Activated CD4-positive, alpha-beta T cell treated with anti-CD3 and anti-CD28 coated beads, Interleukin-2, amount 50 U/mL, for 1 hour (primary cell): Measurements from ENCODE around the gene RNU2-63P.
A peak's percentile ranks its signal among the peaks of the same experiment; 100 is the strongest.
"Not testable (repeated sequence)": the region's sequence is repeated elsewhere in the genome, so short reads cannot be mapped to it uniquely, and the experiment has no call there.

Experiments used
- DNase-seq: peaks from one replicate; pipeline ENCODE4 v3.0.0-alpha.2; 2020

Gene RNU2-63P

DNA sequence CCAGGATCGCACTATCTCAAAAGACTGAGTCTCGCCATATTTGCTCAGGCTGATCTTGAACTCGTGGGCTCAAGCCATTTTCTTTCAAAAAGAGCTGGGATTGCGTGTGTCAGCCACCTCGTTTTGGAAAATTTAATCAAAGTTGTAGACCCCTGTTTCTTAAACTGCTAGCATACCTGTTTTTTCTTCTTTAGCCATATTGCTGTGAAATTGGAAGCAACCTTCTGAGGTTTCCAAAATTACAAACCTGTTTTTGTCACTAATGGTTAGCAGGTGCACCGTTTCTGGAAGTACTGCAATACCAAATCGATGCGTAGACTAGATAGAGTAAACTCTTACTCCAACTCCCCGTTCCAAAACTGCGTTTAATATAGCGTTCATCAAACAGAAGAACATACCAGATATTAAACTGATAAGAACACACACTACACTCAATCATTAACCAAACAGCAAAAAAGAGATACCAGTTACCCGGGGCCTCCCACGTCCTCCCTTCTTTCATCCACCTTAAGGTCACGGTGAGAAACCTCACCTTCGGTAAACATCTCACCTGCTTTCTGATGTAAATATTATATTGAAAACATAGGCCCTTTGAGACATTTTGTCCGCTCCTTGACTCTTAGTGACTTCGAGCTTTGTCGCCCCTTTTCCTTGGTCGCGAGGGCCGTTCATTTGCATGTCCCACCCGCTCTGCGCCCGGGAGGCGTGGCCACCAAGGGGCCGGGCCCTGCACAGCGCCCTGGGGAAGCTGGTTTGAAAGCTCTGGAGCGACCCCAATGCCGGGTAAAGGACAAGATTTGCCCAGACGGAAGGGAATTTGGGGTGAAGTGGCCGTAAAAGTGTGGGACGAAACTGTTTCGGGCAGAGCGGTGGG is at the start of gene RNU2-63P:
RNU2-63P (minus strand) TSS at position 462 of the 874 bp plus-strand sequence.
- DNase-seq, result peak; percentile 71

GRCh38 chr2:88061295-88061694 is 44.9 kb upstream of the RNU2-63P start:
- no peak for DNase-seq

DNA sequence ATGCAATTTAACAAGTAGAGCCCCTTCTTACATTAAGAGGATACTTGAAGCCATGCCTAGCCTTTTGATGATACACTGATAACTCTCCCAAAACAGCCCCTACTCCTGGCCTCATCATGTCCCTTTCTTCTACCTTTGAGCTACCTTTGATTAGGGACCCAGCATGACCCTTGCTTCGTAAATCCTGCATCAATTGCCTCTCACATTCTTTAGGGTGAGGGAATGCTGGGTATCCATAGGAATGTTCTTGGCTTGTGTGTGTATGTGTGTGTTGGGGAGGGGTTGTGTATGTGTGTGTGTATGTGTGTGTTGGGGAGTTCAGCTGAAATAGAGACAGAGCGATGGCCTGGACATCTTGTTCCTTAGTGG is 44.5 kb upstream of the RNU2-63P start:
- DNase-seq, result no peak

- no peak for DNase-seq
These were observed 43.9 kb upstream of the RNU2-63P start for GRCh38 chr2:88059979-88060906.

DNA sequence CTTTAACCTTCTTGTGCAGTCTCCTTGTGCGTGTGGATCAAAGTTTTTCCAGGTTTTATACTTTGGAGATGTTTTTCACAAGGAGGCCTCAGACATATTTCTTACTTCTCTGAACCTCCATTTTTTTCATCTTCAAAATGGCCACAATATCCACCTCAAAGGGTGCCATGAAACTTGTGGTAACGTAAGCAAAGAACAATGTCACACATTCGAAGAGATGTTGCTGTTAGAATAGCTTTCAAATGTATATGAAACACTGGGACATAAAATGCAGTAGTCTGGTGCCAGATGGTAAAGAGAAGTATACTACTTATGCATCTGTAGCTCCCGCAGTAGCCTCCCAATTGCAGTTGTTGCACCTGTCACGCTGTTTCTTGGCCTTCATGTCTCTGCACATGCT is 41.8 kb upstream of the RNU2-63P start:
- DNase-seq, result no peak

DNA sequence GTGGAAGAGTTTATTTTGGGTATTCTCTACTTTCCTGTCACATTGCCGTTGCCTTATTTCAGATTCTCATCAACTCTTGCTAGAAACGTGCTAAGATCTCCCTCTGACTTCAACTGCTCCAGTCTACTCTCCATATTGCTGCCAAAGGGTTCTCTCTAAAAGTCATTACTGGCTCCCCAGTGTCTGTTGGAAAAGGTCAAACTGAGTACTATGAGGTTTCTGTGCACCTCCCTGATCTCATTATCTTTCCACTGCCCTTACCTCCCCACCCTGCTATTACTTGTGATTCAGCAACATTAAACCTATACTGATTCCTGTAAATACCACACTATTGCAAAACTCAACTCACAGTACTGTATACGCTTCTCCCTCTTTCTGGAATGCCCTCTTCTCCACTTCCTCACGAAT is 41.1 kb upstream of the RNU2-63P start:
- no peak for DNase-seq

- peak; percentile 91 for DNase-seq
These were observed 39.2 kb upstream of the RNU2-63P start, which contains the start of gene KRCC1 for GRCh38 chr2:88055371-88056128. TSS of gene KRCC1 (minus strand) at chr2:88055783. CDS start at chr2:88028563, 27,220 bp downstream.

DNA sequence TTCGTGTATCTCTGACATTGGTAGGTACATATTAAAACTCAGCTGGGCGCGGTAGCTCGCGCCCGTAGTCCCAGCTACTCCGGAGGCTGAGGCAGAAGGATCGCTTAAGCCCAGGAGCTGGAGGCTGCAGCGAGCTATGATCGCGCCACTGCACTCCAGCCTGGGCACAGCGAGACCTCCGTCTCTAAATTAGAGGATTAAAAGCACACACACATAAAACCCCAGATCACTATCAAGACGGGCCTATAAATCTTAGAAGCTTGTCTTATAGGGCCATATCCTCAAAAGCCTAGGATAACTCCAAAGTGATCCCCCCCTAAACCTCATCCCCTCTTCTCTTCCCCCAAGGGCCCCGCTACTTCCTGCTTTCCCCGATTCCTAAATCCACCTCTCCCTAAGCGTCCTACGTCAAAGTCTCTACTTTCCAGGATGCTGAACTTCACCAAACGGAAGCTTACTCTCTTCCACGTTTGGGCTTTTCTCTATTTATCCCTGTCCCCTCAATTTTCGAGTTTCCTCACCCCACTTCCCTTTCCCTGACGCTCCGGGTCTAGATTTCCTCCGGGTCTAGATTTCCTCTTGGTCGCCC is 38.5 kb upstream of the RNU2-63P start:
- no peak for DNase-seq

- no peak for DNase-seq
These were observed 37.8 kb upstream of the RNU2-63P start for GRCh38 chr2:88053934-88054781.

- no peak for DNase-seq
These were observed 36.9 kb upstream of the RNU2-63P start for GRCh38 chr2:88053296-88053695.

DNA sequence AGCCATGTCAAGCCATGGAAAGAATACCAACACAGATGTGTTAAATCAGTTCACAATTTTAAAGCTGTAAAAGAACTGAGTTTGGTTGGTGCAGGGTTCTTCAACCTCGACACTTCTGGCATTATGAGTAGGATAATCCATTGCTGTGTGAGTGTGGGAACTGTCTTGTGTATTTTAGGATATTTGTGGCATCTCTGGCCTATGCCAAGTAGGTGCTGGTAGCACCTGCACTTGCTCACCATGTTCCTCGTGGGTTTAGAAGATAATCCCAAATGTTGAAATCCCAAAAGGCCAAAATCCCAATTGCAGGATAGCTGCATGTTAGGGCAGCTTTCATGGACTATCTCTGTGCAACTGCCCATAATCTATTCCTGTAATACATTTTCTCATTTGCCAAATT is 35.4 kb upstream of the RNU2-63P start:
- no peak for DNase-seq

DNA sequence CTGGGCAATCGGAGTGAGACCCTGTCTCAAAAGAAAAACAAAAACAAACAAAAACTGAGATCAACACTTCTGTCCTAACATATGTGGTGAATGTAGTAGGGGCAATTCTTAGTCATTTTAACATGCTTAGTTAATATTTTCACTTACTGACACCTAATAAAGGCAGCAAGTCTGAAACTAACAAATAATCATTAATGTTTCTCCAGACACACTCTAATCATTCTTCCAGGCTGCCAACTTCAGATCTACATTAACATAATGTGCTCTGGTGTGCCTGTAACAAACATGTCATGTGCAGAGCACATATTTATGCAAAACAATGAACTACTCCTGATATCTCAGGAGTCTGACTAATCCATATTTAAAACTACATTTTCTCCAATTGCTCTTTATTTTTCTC is 33.3 kb upstream of the RNU2-63P start:
- DNase-seq, result no peak

DNA sequence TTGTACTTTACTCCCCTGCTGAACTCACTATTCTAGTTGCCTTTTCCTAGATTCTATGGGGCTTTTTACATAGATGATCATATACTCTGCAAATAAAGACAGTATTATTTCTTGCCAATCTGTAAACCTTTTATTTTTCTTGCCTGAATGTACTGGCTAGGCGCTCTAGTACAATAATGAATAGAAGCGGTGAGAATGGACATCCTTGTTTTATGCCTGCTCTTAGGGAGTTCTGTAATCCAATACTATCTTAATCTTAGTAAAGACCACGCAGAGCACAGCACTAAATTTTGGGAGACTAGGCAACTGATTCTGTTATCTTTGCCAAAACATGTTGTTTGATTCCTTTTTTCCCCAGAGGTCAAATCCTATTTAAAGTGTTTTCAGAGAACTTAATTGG is 32.2 kb upstream of the RNU2-63P start:
- no peak for DNase-seq

GRCh38 chr2:88045561-88045960 is 29.2 kb upstream of the RNU2-63P start:
- not testable (repeated sequence) for DNase-seq

DNA sequence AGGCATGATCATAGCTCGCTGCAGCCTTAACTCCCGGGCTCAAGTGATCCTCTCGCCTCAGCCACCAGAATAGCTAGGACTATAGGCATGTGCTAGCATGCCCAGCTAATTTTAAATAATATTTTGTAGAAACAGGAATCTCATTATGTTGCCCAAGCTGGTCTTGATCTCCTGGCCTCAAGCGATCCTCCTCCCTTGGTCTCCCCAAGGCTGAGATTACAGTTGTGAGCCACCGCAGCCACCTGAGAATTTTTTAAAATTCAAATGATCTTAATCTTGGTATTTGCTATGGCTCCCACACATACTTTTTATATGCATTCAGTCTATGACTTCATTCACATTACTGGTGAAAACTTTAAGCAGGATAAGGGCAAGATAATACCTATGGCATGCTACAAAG is 26.1 kb upstream of the RNU2-63P start:
- DNase-seq, result no peak

DNA sequence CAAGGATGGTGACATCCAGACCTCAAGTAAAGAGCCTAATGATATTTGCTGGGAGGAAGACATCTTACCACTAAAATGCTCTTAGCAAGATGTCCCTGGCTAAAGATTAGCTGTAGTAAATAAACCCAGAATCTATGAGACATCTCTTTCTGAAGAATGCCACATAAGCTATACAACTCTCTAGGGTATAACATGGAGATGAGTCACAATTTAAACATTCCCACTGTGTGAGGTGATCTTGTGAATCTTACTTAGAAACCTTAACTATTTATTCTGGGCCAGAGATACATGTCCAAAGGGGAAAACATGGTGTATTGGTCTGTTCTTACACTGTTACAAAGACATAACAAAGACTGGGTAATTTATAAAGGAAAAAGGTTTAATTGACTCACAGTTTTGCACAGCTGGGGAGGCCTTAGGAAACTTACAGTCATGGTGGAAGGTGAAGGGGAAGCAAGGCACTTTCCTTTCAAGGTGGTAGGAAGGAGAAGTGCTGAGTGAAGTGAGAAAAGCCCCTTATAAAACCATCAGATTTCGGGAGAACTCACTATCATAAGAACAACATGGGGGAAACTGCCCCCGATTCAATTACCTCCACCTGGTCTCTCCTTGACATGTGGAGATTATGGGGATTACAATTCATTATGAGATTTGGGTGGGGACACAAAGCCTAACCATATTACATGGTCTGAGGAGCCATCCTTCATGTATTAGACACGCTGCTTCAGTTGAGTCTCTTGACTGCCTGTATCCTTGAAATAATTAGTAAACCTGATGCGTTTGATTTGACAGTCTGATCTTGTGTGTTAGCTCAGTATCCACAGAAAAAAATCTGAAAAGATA is 22.1 kb upstream of the RNU2-63P start:
- no peak for DNase-seq

GRCh38 chr2:88036606-88037005 is 20.3 kb upstream of the RNU2-63P start:
- DNase-seq, result no peak

DNA sequence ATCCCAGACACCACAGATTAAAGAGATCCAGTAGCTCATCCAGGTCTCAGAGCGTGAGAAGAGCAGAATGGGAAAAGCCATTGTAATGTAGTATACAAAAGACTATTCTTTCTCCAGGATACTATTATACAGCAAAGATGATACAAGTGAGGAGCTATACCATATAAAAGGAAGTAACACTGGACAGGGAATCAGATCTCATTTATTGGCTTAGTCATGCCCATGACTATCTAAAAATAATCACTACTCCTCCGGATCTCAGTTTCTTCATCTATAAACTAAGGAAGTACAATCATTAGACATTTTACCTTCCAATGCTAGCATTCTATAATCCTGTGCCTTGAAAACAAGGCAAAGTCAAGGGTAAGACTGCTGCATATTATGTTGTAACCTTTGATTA is 19.8 kb upstream of the RNU2-63P start:
- no peak for DNase-seq

DNA sequence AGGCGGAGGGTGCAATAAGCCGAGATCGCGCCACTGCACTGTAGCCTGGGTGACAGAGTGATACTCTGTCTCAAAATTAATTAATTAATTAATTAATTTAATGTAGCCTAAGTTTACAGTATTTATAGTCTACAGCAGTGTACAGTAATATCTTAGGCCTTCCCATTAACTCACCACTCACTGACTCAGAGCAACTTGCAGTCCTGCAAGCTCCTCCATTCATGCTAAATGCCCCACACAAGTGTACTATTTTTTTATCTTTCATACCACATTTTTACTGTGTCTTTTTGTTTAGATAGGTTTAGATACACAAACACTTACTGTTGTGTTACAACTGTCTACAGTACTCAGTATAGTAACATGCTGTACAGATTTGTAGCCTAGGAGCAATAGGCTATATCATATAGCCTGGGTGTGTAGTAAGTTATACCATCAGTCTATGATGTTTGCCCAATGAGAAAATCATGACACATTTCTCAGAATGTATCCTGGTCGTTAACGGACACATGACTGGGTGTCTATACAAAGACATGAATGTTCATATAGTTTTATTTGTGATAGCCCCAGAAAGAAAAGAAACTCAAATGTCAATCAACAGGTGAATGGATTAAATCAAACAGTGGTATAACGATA is 15.8 kb upstream of the RNU2-63P start:
- DNase-seq, result no peak

- DNase-seq, result no peak
These were observed 12.6 kb upstream of the RNU2-63P start for GRCh38 chr2:88028931-88029330.
